ENCODE results near the gene BMI1.

The BMI1 gene

GRCh38 chr10:22365233-22365632, 44.3 kb downstream of the BMI1 start:
- no peak overlapping the region for H3K4me3 ChIP-seq (ENCODE audit: low read length)
- H3K9me2 ChIP-seq (replicated peaks; ENCODE audit: control insufficient read depth, low read length), result no peaks in the 10 kb centered on the region
- H4K20me1 ChIP-seq (ENCODE audit: control insufficient read depth, insufficient read depth, low read depth, low read length), result no peaks in the 10 kb centered on the region
- no peaks in the 10 kb centered on the region for H3K79me2 ChIP-seq (ENCODE audit: control insufficient read depth, low read length)
- H3K4me1 ChIP-seq (ENCODE audit: control insufficient read depth, low read length), result peaks cover 31% of the 10 kb centered on the region
- no peaks in the 10 kb centered on the region for H3F3A ChIP-seq (ENCODE audit: control insufficient read depth, insufficient read depth)
- no peaks in the 10 kb centered on the region for H3K9me3 ChIP-seq (ENCODE audit: control insufficient read depth, insufficient read depth, low read length)
- no peak overlapping the region for H3K27ac ChIP-seq (ENCODE audit: low read depth, low read length)
- no peak overlapping the region for H3K4me2 ChIP-seq (ENCODE audit: low read length)
- no peaks in the 10 kb centered on the region for H3K27me3 ChIP-seq (ENCODE audit: control insufficient read depth, low read length)
- no peak for TF ChIP-seq EZH2phosphoT487 (IDR thresholded peaks at IDR 0.05; ENCODE audit: borderline replicate concordance, low read length)
- no peak for TF ChIP-seq CTCF (IDR thresholded peaks at IDR 0.05; ENCODE audit: low read depth, low read length, poor library complexity, severe bottlenecking)
- H3K36me3 ChIP-seq (ENCODE audit: control insufficient read depth, low read length), result no peaks in the 10 kb centered on the region

GRCh38 chr10:22365644-22366434, 44.9 kb downstream of the BMI1 start:
- Histone ChIP-seq H3K27me3 (ENCODE audit: control insufficient read depth, low read length) (no peaks in the 10 kb centered on the region), H3K4me1 (ENCODE audit: control insufficient read depth, low read length) (peaks cover 37% of the 10 kb centered on the region), H3K79me2 (ENCODE audit: control insufficient read depth, low read length) (no peaks in the 10 kb centered on the region), H3F3A (ENCODE audit: control insufficient read depth, insufficient read depth) (no peaks in the 10 kb centered on the region), H3K9me2 (replicated peaks; ENCODE audit: control insufficient read depth, low read length) (no peaks in the 10 kb centered on the region), H3K4me3 (ENCODE audit: low read length) (no peak overlapping the region), H3K4me2 (ENCODE audit: low read length) (no peak overlapping the region), H4K20me1 (ENCODE audit: control insufficient read depth, insufficient read depth, low read depth, low read length) (no peaks in the 10 kb centered on the region), H3K9me3 (ENCODE audit: control insufficient read depth, insufficient read depth, low read length) (no peaks in the 10 kb centered on the region), H3K27ac (ENCODE audit: low read depth, low read length) (no peak overlapping the region), H3K36me3 (ENCODE audit: control insufficient read depth, low read length) (no peaks in the 10 kb centered on the region)
- TF ChIP-seq EZH2phosphoT487 (IDR thresholded peaks at IDR 0.05; ENCODE audit: borderline replicate concordance, low read length) (no peak), CTCF (IDR thresholded peaks at IDR 0.05; ENCODE audit: low read depth, low read length, poor library complexity, severe bottlenecking) (no peak)

GRCh38 chr10:22366435-22366703, 45.5 kb downstream of the BMI1 start:
- H3K4me3 ChIP-seq (ENCODE audit: low read length), result no peak overlapping the region
- H3F3A ChIP-seq (ENCODE audit: control insufficient read depth, insufficient read depth), result no peaks in the 10 kb centered on the region
- TF ChIP-seq CTCF (IDR thresholded peaks at IDR 0.05; ENCODE audit: low read depth, low read length, poor library complexity, severe bottlenecking), result no peak
- no peak for TF ChIP-seq EZH2phosphoT487 (IDR thresholded peaks at IDR 0.05; ENCODE audit: borderline replicate concordance, low read length)
- H3K4me2 ChIP-seq (ENCODE audit: low read length), result no peak overlapping the region
- H3K9me3 ChIP-seq (ENCODE audit: control insufficient read depth, insufficient read depth, low read length), result no peaks in the 10 kb centered on the region
- no peaks in the 10 kb centered on the region for H3K9me2 ChIP-seq (replicated peaks; ENCODE audit: control insufficient read depth, low read length)
- H3K79me2 ChIP-seq (ENCODE audit: control insufficient read depth, low read length), result no peaks in the 10 kb centered on the region
- peaks cover 41% of the 10 kb centered on the region for H3K4me1 ChIP-seq (ENCODE audit: control insufficient read depth, low read length)
- H4K20me1 ChIP-seq (ENCODE audit: control insufficient read depth, insufficient read depth, low read depth, low read length), result no peaks in the 10 kb centered on the region
- no peak overlapping the region for H3K27ac ChIP-seq (ENCODE audit: low read depth, low read length)
- no peaks in the 10 kb centered on the region for H3K36me3 ChIP-seq (ENCODE audit: control insufficient read depth, low read length)
- no peaks in the 10 kb centered on the region for H3K27me3 ChIP-seq (ENCODE audit: control insufficient read depth, low read length)
